H1 (cell line): ENCODE data around the gene MIEF2.

ENCODE experiments used
- CHD1 ChIP-seq: IDR thresholded peaks from 2 replicates; pipeline ENCODE4 v1.6.1; 2012; ENCODE audit warnings: low read depth, low read length, improper control_type of control experiment
- CHD2 ChIP-seq: IDR thresholded peaks from 2 replicates; pipeline ENCODE4 v1.6.1; 2012; ENCODE audit warnings: low read length, improper control_type of control experiment
- CREB1 ChIP-seq: IDR thresholded peaks from 2 replicates; pipeline ENCODE4 v1.6.1; 2012; ENCODE audit warnings: inconsistent platforms
- CTCF ChIP-seq, 3 experiments: IDR thresholded peaks; 1 replicate in 2 of 3; 2 replicates in 1 of 3; pipeline versions ENCODE4 v1.5.1 to v1.6.1; 2011; ENCODE audit warnings: low read length in 3 of 3, mild to moderate bottlenecking in 3 of 3, inconsistent platforms in 2 of 3, low read depth in 1 of 3, moderate library complexity in 1 of 3; ENCODE audit not compliant: insufficient read depth in 1 of 3; ENCODE audit errors: control extremely low read depth in 1 of 3
- EZH2 ChIP-seq: fragments of 200-600 bp; sonication (generic); IDR thresholded peaks from 2 replicates; pipeline ENCODE4 v1.7.1; 2012; ENCODE audit warnings: low read depth, mild to moderate bottlenecking, moderate library complexity, low read length, inconsistent platforms; ENCODE audit not compliant: severe bottlenecking
- JUND ChIP-seq: IDR thresholded peaks from 2 replicates; pipeline ENCODE4 v1.6.1; 2011; ENCODE audit warnings: mild to moderate bottlenecking, improper control_type of control experiment, low read length
- POLR2A ChIP-seq, 2 experiments: IDR thresholded peaks; 1 replicate in 1 of 2; 2 replicates in 1 of 2; pipeline ENCODE4 v1.6.1; 2011; ENCODE audit warnings: low read depth in 2 of 2, low read length in 2 of 2, mild to moderate bottlenecking in 2 of 2; ENCODE audit errors: control extremely low read depth in 1 of 2
- SRF ChIP-seq: IDR thresholded peaks from 2 replicates; pipeline ENCODE4 v1.6.1; 2011; ENCODE audit warnings: mild to moderate bottlenecking, low read depth, low read length, moderate library complexity
- TF ChIP-seq, protein P1 (sequence below): IDR thresholded peaks from 2 replicates; pipeline ENCODE4 v1.6.1; 2012; ENCODE audit warnings: inconsistent platforms

DNA sequence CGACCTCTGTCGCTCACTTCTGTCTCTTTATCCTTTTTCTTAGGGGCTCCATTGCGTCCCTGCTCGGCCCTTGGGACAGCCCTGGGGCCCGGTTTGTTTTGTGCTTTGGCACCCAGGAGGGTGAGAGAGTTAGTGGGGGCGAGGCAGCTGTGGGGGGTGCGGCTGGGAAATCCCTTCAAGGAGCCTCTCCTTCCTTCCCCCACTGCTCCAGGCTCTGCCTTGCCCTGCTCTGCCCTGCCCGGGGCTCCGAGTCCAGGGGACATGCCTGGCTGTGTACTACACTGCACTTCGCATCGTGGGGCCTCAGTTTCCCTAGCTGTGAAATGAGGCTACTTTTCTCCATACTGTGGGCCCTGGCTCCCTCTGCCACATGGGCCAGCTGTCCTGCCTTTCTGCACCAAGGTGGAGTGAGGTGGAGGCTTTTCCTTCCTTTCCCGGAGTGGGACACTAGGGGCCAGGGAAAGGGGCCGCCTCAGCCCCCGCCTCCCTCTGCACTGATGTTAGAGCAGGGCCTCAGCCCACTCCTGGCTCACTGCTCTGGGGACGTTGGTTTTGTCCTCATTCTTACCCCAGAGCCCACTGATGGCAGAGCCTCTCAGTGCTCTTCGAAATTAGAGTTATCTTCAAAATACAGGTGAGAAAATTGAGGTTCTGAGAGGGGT lies 34.0 kb upstream of the MIEF2 start:
- TF ChIP-seq CTCF (IDR thresholded peaks at IDR 0.05; ENCODE audit: control extremely low read depth in 1 of 3, insufficient read depth in 1 of 3, low read depth in 1 of 3, low read length in 3 of 3) = no peak
- TF ChIP-seq SRF = no peak
- no peak for TF ChIP-seq CHD2
- TF ChIP-seq, protein P1, sequence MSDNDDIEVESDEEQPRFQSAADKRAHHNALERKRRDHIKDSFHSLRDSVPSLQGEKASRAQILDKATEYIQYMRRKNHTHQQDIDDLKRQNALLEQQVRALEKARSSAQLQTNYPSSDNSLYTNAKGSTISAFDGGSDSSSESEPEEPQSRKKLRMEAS = no peak
- no peak for TF ChIP-seq CREB1
- no peak for TF ChIP-seq CHD1
- TF ChIP-seq EZH2 = no peak
- no peak for TF ChIP-seq POLR2A (IDR thresholded peaks at IDR 0.05; ENCODE audit: control extremely low read depth in 1 of 2, low read depth in 2 of 2, low read length in 2 of 2)
- TF ChIP-seq JUND = no peak
